Inflammatory macrophage (primary cell): ENCODE data around the gene CNN2.
"Not testable (repeated sequence)": the region's sequence is repeated elsewhere in the genome, so short reads cannot be mapped to it uniquely, and the experiment has no call there.

Source experiments
- DNase-seq, 2 donors: peaks; one replicate each; pipeline ENCODE4 v3.0.0-alpha.2; 2020 to 2022

Gene CNN2

DNA sequence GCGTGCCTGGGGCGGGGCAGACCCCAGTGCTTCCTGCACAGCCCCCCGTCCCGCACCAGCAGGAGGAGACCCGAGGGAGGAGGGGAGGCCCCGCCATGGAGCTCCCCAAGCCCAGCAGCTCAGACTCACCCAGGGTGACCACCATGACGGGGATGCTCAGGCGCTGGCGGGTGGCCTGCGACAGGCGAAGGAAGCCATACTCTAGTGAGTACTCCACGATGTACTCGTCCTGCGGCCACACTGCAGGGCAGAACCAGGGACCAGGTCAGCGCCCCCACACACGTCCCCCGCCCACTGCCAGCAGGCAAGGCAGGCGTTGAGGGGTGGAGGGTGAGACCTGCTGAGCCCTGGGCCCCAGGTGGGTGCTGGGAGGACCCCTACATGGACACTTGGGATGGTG lies 14.1 kb upstream of the CNN2 start:
- DNase-seq = no peak

DNA sequence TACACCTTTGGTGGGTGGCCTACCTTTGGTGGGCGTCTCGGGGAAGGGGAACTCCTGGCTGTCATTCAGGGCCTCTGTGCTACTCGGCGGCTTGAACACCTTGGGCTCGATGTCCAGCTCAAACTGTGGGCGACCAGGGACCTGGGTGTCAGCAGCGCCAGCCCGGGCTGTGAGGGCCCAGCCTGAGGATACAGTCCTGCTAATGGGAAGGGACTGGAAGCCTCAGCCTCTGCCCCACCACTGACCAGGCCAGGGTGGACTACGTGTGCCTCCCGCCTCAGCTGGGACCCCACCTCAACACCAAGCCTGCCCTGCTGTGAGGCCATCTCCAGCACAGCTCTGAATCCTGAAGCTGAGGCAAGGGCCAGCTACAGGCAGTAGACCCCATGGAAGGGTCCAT lies 13.2 kb upstream of the CNN2 start:
- no peak for DNase-seq

DNA sequence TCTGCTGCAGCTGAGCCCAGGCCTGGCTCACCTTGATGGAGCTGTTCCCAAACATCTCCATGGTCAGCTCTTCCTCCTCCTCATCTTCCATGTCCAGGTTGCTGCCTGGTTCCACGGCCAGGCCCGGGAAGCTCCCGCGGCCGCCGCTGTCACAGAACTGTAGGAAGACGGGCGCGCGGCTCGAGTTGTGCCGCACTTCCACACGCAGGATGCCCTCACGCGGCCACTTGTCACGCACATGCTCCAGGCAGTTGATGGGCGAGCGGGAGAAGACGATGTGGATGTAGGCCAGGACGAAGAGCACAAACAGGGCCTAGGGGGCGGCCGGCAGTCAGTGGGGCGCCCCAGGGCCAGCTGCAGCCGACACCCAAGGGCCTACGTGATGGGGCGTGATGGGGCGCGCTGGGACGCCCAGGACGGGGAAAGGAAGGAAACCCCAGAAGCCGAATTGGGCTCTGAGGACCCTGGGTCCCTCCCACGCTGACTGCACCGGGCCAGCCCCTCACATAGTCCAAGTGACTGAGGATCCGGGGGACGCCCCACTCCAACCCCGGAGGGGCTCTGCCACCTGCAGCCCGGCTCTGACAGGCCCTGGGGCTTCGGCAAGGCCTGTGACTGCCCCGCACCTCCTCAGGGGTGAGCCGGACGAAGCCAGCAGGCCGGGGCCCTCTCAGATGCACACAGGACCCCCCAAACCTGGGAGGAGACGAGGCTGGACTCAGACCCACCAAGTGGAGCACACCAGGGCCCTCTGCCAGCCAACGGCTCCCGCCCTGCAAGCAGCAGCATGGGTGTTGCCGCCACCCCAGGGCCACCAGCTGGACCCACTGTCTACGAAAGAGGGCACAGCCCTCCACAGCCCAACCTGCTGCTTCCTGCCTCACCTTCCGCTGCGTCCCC lies 12.0 kb upstream of the CNN2 start:
- no peak for DNase-seq

DNA sequence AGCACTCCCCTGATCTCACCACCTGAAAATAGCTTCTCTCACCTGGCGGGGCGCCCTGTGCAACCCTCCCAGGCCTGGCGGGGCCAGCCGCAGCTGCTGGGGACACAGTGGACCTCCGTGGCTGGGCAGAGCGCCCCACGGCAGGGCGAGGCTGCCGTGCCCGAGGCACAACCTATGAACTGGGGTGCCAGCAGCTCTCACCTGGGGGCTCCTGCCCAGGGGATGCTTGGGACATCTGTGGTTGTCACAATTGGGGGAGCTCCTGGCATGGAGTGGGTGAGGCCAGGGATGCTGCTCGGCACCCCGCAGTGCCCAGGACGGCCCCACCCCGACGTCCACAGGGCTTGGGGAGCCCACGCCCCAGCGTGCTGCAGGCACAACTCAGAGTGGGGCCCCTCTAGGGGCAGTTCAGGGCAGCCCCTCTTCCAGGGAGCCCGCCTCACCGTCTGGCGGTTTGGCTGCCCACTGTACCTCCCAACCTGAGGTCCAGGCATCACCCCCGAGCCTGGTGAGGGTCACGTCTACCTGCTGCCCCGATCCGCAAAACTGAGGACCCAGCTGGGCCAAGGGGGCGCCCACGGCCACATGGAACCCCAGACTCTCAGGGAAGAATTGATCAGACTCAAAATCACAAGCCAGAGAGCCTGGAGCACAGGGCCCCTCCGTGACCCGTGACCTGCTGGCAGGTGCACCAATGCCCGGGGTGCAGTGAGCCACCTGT lies 11.2 kb upstream of the CNN2 start:
- DNase-seq = no peak

DNA sequence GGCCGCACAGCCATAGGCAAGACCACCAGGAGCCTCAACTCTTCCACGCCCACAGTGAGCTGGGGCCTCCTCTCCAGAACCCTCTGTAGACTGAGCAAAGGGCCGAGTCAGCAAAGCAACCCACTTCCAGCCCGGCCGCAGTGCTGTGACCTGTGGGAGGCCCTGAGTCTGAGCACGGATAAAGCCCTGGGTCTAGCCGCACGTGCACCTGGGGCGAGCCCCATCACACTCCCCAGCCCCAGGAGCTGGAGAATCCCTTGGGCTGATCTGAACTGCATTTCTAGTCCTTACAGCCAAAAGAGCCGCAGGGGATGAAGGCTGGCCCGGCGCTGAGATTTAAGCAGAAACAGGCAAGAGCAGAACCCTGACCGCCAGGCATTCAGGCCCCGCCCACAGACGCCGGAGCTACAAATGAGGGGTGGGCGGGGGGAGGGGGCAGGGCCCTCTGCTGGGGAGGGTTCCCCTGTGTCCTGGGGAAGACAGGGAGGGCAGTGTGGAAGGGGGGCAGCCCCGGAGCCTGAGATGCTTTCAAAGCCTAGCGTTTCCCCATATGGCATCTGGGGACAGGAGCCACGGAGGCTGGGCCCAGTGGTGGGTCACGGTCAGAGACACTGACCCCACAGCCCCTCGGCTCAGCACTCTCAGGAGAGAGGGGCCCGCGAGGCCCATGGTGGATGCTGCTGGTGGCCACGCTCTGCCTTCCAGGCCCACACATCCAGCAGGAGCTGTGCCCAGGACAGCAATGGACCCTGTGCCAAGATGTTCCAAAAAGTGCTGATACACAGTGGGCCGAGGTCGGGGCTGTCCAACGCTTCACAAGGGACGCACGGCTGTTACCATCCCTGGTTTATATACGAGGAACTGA lies 10.4 kb upstream of the CNN2 start:
- no peak for DNase-seq

DNA sequence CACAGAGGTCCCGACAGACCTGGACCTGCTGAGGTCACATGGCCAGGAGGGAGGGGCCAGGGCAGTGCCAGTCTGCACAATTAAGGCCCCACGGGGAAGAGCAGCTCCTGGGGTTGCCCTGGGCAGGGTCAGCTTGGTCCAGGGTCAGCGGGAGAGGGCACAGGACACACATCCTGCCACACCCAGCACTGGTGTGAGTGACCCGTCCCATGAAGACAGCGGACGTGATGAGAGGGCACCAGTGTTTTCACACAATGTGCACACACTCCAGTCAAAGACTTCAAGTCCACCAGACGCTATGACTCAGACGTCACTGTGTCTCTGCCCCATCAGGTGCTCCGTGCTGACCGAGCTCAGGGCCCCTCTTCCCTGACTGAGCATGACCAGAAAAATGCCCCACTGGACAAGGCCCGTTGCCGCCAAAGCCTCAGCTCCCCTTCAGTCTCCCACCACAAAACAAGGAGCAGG lies 9.7 kb upstream of the CNN2 start:
- peak in 1 of 2 donors; percentile 19 for DNase-seq

DNA sequence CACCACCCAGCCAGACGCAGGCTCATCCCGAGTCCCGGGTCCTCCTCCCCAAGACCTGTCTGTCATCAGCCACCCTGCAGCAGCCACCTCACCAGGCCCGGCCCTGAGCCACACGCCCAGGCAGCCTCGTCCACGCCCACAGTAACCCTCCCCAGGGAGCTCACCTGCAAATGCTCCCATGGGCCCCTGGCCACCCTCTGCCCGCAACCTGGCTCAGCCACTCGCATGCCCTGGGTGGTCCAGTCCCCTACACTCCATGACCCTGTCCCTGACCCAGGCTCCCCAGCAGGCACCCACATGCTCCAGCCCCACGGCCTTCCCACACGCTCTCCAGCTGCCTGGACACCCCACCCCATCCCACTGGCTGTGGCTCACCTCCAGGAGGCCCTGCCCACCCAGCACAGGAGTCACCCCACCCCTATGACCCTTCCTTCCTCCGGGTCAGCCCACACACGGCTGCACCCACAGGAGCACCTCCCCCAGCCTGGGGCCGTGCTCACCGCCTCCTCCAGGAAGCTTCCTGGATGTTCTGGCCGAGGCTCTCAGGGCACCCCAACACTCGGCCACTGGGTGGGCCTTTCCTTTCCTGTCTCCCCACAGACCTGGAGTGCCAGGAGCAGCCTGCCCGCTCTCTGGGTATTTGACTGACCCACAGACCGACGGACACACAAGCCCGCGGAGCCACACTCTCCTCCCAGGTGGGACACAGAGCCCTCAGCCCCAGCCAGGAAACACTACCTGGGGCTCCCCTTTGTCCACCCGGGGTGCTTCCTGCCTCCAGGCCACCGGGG lies 9.1 kb upstream of the CNN2 start:
- DNase-seq = peak in 1 of 2 donors; percentile 21

DNA sequence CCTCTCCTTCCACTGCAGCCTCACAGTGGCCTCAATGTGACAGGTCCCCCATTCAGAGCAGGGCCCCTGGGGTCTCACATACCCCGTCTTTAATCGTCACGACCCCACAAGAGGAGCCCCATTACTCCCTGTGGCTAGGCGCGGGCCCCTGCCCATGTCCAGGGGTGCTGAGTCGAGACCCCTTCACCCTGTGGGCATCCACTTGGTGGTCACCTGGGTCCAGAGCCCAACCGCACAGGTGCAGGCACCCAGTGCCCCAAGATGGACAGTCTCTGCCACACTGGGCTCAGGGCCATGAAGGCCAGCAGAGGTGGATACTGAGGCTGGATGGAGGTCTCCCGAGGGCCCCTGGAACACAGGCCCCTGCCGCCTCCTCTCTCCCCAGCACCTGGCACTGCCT lies 8.5 kb upstream of the CNN2 start:
- DNase-seq = no peak

DNA sequence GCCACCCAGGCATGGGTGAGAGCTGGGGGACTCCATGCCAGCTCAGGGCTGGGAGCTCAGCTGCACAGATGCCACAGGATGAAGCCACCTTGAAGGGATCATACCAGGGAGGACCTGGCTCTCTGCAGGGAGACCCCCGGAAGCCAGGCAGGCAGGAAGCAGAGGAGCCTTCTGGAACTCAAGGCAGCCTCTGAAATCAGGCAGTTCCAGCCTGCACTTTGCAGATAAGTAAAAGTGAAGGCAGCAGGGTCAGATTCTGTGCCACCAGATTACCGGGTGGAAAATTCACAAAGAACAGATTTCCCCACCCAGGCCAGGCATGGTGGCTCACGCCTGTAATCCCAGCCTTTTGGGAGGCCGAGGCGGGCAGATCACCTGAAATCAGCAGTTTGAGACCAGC lies 8.0 kb upstream of the CNN2 start:
- DNase-seq = no peak

DNA sequence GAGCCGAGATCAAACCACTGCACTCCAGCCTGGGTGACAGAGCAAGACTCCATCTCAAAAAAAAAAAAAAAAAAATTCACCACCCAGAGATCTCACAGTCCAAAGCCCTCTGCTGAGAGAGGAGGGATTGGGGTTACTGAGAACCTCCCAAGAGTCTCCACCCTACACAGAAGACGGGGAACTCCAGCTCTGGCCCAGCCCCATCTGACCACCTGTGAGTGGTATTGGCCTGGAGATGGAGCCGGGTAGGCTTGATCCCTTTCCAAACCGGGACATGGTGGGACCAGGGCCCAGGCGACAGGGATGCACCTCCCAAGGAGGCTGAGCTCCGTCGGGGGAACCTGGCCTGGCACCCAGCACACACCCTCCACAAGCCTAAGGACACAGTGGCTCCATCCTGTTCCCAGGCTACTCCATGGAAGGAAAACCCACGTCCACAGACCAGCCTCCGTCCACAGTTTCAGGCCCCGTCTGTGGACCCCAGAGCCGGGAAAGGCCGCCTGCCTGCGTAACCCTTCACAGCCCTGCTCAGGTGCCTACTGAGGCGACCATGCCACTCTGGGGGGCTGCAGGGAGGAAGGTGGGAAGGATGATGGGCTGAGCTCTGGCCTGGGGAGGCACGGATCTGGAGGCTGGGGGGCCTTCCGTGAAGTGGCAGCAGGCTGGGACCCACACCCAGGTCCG lies 7.3 kb upstream of the CNN2 start:
- DNase-seq = no peak

DNA sequence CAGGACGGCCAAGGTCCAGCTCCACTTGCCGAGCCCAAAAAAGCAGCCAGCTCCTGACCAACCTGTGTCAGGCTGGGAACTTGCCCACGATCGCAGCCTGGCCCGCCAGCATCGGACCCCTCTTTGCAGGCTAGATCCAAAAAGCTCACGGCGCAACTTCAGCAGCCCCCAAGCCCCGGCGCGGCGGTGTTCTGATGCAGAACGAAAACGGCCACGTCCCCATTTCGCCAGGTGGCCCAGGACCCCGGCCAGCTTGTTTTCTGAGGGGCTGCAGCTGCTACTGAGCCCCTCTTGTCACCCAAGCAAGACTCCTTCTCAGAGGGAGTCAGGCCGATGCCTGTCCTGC lies 6.8 kb upstream of the CNN2 start:
- DNase-seq = no peak

DNA sequence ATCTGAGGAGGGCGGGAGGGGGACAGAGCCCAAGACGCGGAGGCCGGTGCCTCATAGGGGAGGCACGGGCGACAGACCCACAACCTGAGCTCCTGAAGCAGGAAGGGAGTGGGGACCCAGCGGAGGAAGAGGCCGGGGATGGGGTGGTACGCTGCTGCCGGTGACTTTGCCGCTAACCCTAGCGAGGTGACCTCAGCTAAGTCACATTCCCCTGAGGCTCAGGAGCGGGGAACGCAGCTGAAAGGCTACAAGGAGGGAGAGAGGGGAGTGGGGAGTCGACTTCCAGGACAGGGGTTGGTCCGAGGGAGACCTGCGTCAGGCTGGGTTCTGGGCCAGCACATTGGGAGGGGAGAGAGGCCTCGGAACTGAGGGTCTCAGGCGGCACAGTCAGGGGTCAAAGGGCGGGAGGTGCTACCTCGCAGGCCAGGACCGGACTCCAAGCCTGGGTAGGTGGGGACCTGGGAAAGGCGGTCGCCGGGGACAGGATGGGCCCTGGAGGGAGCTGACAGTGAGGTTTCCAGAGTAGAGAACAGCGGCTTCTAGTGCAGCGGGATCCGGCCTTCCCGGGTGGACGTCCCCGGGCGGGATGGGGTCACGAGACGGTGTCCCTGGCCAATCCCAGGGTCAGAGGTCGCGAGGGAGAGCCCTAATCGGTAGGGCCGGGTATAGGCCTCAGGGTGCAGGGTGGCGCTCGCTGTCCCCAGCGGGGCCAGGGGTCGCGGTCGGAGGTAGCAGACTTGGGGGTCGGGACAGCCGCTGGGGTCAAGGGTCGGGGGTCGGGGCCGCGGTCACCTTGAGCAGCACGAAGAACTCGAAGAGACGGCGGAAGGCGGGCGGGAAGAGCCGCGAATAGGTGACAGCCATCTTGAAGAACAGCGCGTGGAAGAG lies 6.2 kb upstream of the CNN2 start:
- peak in 1 of 2 donors; percentile 41 for DNase-seq

DNA sequence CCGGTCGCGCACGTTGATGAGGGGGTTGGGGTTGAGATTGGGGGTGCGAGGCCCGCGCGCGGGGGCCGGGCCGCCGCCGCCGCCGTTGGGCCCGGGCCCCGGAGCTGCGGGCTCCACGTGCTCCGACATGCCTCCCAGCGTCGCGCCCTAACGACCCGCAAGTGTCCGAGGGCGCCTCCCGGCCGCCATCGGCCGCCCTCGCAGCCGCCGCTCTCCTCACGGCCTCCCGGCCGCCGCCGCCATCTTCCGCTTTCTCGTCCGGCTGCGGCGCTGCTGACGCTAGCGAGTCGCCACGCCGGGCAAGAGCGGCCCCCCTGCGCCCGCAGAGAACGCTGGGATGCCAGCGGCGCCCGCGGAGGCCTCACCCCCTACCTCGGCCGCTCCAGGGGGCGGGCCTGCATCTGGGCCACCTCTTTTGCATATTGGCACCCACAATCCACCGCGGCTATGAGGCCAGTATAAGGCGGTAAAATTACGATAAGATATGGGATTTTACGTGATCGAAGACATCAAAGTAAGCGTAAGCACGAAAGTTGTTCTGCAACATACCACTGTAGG lies 5.5 kb upstream of the CNN2 start, which contains the start of gene TMEM259:
Gene TMEM259 (minus strand): TSS at position 256 of the 558 bp plus-strand sequence. CDS start 127 bp downstream, at position 129.
- peak; percentile 97 to 98 for DNase-seq

DNA sequence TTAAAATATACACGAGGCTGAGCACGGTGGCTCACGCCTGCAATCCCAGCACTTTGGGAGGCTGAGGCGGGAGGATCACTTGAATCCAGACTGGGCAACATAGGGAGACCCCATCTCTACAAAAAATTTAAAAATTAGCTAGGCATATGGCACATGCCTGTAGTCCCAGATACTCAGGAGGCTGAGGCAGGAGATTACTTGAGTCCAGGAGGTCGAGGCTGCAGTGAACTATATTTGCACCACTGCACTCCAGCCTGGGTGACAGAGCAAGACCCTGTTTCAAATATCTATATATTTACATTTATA lies 2.6 kb upstream of the CNN2 start:
- not testable (repeated sequence) for DNase-seq

DNA sequence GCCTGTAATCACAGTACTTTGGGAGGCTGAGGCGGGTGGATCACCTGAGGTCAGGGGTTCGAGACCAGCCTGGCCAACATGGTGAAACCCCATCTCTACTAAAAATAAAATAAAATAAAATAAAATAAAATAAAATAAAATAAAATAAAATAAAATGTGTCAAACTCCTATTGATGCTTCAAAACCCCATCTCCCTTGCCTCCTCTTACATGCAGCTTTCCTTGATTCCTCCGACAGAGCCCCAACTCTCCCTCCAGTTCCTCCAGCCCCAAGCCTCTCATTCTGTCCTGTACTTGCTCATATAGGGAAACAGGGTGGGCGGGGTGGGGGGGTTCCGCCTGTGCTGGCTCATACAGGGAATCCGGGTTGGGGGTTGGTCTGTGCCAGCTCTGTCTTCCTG lies 1.3 kb upstream of the CNN2 start:
- not testable (repeated sequence) for DNase-seq

DNA sequence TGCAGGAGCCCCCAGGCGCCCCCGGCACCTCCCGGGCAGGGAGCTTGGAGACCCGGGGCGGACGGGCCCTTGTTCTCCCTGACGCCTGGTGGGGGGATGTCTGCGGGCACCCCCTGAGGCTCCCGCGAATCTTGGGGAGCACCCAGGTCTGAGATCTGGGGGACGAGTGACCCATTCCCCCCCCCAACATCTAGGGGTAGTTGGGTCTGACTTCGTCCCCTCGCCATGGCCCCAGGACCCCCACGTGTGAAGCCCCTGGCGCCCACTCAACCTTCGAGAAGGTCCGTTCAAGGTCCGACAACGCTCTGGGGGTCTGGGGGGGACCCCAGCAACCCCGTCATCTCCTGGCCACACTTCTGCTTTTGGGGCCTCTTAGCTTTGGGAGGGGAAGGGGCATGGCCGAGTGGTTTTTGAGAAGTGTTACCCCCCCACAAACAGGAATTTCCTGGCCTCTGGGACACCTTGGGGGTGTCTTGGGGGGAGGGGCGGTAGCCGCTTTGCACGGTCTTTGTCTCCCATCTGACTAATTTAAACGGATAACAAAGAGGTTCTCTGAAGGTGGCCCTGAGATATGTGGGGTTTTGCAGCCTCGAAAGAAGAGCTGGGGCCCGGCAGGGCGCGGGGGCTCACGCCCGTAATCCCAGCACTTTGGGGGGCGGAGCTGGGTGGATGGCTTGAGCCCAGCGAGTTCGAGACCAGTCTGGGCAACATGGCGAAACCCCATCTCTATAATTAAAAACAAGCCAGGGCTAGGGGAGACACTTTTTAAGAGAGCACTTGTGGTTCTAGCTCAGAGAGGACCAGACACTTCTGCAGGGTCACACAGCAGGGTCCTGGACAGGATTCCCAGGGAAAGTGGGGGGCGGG lies 608 bp downstream of the CNN2 start:
- DNase-seq = peak; percentile 22 to 28

DNA sequence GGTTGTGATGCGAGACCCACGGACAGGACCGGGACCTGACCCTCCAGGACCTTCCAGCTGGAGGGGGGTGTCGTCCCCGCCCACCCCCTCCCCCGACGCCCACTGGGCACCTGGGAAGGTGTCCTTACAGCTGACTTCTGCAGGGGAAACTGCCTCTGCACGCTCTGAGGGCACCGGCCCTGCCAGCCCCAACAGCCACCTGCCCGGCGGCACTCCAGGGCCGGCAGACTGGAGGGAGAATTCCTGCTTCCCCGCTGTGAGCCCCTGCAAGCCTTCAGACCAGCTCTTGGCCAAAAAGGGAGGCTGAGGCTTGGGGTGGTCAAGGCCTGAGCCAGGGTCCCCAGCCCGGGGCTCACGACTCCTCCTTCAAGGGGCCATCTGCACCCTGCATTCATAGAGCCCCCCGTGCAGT lies 1.2 kb downstream of the CNN2 start:
- no peak for DNase-seq

DNA sequence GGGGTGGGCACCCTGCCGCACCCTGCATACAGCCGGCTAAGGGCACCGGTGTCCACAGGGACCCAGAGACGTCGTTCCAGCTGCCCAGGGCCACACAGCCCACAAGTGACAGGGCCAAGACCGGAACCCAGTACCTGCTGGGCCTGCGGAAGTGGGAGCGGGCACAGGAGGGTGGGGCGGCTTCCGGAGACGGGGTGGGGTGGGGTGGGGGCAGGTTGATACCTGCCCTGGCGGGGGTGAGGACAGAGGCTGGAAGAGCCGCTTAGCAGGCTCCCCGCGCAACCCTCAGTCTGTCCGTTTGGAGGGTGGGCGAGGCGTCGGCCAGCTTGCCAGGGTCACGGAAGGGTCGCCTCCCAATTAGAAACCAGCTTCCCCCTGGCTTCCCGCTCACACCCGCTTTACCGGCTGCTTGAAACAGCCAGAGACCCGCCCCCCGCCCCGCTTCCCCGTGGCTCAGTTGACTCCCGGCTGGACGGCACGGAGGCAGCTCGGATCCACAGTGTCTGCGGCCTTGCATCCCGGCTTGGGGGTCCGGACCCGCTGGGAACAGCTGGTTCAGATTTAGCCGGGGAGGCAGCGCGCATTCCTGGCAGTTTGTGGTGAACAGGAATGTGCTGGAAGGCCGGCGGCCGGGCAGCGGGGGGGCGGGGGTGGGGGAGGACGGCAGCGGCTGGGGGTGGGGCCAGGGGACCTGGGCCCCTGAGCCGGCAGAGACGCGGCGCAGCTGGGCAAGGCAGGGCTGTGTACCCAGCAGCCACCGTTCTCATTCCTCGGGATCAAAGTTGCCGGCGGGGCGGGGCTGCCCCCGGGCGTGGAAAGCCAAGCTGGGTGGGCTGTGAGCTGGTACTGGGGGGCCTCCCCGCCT lies 1.9 kb downstream of the CNN2 start:
- DNase-seq = peak; percentile 27 to 42
